ENCODE measurements around the gene GPD1L. TPM values are rescaled to one million over a fixed set of nuclear protein-coding genes. Genes with fewer than 3 reads are reported as not detected.

Gene GPD1L
- total RNA-seq, 4 donors from 2014 or later = 24.0 to 42.8 (median 27.1) TPM

DNA sequence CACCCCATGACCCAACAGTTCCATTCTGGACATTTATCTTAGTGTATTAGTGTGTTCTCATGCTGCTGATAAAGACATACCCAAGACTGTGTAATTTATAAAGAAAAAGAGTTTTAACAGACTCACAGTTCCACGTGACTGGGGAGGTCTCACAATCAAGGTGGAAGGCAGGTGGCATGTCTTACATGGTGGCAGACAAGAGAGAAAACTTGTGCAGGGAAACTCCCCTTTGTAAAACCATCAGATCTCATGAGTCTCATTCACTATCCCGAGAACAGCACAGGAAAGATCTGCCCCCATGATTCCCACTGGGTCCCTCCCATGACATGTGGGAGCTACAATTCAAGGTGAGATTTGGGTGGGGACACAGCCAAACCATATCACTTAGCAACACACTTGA, 21.6 kb upstream of the GPD1L start:
- TF ChIP-seq POLR2A (IDR thresholded peaks at IDR 0.05) = no peak
- TF ChIP-seq CTCF (IDR thresholded peaks at IDR 0.05) = no peak
- 90 to 94% methylated on average over 2 of the region's 2 CpGs for WGBS, 2 donors
- no peak for DNase-seq (ENCODE audit: low spot score in 2 of 2)
- H3K4me3 ChIP-seq (ENCODE audit: low read depth, poor library complexity, severe bottlenecking) = no peak overlapping the region
- intact Hi-C loops (cut with DNase I; ENCODE audit: low total_unique reads) = no loop called here

DNA sequence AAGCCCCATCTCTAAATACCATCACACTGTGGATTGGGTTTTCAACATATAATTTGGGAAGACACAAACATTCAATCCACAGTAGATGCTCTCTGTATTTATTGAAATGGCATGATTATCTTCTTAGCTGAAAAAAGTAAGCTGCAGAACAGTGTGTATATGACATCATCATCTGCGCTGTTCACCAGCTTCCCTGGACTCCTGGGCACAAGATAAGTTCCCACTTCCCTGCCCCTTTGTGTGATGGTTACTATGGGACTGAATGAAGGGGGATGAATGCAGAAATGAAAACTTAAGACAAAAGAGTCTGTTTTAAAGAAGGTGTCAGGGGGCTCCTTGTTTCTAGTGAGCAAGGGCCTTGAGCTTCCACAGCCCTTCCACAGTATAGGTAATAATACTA, 20.0 kb upstream of the GPD1L start:
- H3K4me3 ChIP-seq (ENCODE audit: low read depth, poor library complexity, severe bottlenecking) = no peak overlapping the region
- no peak for DNase-seq (ENCODE audit: low spot score in 2 of 2)
- intact Hi-C loops (cut with DNase I; ENCODE audit: low total_unique reads) = no loop called here
- no peak for TF ChIP-seq CTCF (IDR thresholded peaks at IDR 0.05)
- TF ChIP-seq POLR2A (IDR thresholded peaks at IDR 0.05) = no peak
- 97 to 100% methylated on average over 1 of the region's 1 CpG for WGBS, 2 donors

- intact Hi-C loops (cut with DNase I; ENCODE audit: low total_unique reads) = no loop called here
- no peak for TF ChIP-seq POLR2A (IDR thresholded peaks at IDR 0.05)
- 91% methylated on average over 6 of the region's 6 CpGs for WGBS, 2 donors
- peak in 1 of 2 donors; percentile 21 for DNase-seq (ENCODE audit: low spot score in 2 of 2)
- no peak overlapping the region for H3K4me3 ChIP-seq (ENCODE audit: low read depth, poor library complexity, severe bottlenecking)
These were observed 16.9 kb upstream of the GPD1L start for GRCh38 chr3:32089476-32089875.

DNA sequence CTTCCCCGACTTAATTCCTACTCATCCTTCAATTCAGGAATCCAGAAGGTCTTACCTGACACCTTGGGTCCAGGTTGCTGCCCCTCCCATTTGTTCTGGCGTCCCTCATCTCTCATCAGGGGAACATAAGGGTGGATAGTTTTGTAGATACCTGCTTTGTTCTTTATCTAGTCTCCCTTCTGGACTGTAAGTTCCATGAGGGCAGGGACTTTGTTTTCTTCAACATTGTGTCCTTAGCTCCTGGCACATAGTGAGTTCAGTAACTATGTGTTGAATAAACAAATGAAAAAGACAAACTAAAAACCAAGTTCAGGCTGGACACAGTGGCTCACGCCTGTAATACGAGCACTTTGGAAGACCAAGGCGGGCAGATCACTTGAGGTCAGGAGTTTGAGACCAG, 13.2 kb upstream of the GPD1L start:
- intact Hi-C loops (cut with DNase I; ENCODE audit: low total_unique reads) = no loop called here

GRCh38 chr3:32095431-32095830, 11.0 kb upstream of the GPD1L start:
- TF ChIP-seq CTCF (IDR thresholded peaks at IDR 0.05) (peak in 1 of 3 donors; percentile 40), POLR2A (IDR thresholded peaks at IDR 0.05) (no peak)
- intact Hi-C loops (cut with DNase I; ENCODE audit: low total_unique reads) = no loop called here
- no peak overlapping the region for H3K4me3 ChIP-seq (ENCODE audit: low read depth, poor library complexity, severe bottlenecking)
- no peak for DNase-seq (ENCODE audit: low spot score in 2 of 2)
- 62 to 72% methylated on average over 3 of the region's 3 CpGs for WGBS, 2 donors

More for the DNA sequence above, 13.2 kb upstream of the GPD1L start:
- no peak for DNase-seq (ENCODE audit: low spot score in 2 of 2)
- no peak overlapping the region for H3K4me3 ChIP-seq (ENCODE audit: low read depth, poor library complexity, severe bottlenecking)
- 90 to 95% methylated on average over 5 of the region's 5 CpGs for WGBS, 2 donors
- TF ChIP-seq CTCF (IDR thresholded peaks at IDR 0.05) (no peak), POLR2A (IDR thresholded peaks at IDR 0.05) (no peak)

DNA sequence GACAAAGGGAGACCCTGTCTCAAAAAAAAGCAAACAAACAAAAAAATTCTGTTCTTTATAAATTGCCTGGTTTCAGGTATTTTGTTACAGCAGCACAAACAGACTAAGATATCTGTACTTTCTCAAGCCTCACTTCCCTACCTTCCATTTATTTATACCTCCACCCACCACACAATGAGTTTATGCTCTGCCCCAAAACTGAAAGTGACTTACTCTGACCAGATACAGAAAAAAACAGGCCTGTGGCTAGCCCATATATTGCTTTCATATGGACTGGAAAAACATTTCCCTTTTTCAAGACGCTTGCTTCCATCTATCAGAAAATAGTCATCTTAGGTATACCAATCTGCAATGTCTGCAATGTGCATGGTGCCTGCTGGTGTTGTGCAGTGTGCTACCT, 8.7 kb upstream of the GPD1L start:
- WGBS, 2 donors = 79 to 89% methylated on average over 1 of the region's 1 CpG

More for the DNA sequence above, 8.7 kb upstream of the GPD1L start:
- DNase-seq (ENCODE audit: low spot score in 2 of 2) = no peak
- H3K4me3 ChIP-seq (ENCODE audit: low read depth, poor library complexity, severe bottlenecking) = no peak overlapping the region
- TF ChIP-seq POLR2A (IDR thresholded peaks at IDR 0.05) (no peak), CTCF (IDR thresholded peaks at IDR 0.05) (no peak)
- intact Hi-C loops (cut with DNase I; ENCODE audit: low total_unique reads) = no loop called here

Data from lower leg skin (tissue), 4 donors.